HT1080 (cell line): Measurements from ENCODE around the gene PHAX. TPM values are rescaled to one million over a fixed set of nuclear protein-coding genes. Genes with fewer than 3 reads are reported as not detected.
"Not testable (repeated sequence)": the region's sequence is repeated elsewhere in the genome, so short reads cannot be mapped to it uniquely, and the experiment has no call there.

Experiments
- DNase-seq: peaks from one replicate; pipeline ENCODE4 v3.0.0-alpha.2; 2015; ENCODE audit warnings: low read depth
- polyA plus RNA-seq, 2 experiments: library from polyadenylated mRNA; depleted of rRNA; stranded (reverse); fragments of >200 nt; gene quantifications; 2 replicates each; pipeline ENCODE4 v1.2.3, GENCODE V29; 2015
- total RNA-seq: library from RNA; depleted of rRNA; stranded (reverse); fragments of >200 nt; shearing (Covaris generic); gene quantifications from 2 replicates; pipeline ENCODE4 v1.2.3, GENCODE V29; 2014; rRNA removed

PHAX gene
- total RNA-seq, result 52.8 and 60.4 TPM in 2 replicates
- polyA plus RNA-seq (2015; cell fraction: cytosol; rRNA removed), result 45.5 and 54.4 TPM in 2 replicates
- polyA plus RNA-seq (2015; cell fraction: nucleus; rRNA removed), result 30.8 and 33.6 TPM in 2 replicates

- peak; percentile 79 for DNase-seq
These were observed at the start of gene PHAX for GRCh38 chr5:126600631-126601511. Gene PHAX, plus strand, starts transcription at chr5:126600947. Its CDS starts 16 bp downstream, at chr5:126600963.

GRCh38 chr5:126552614-126553013, 48.1 kb upstream of the PHAX start:
- peak; percentile 22 for DNase-seq

GRCh38 chr5:126555101-126555500, 45.6 kb upstream of the PHAX start:
- DNase-seq, result not testable (repeated sequence)

GRCh38 chr5:126561908-126562307, 38.8 kb upstream of the PHAX start:
- no peak for DNase-seq

GRCh38 chr5:126562823-126563222, 37.9 kb upstream of the PHAX start:
- DNase-seq, result no peak

- DNase-seq, result no peak
These were observed 32.5 kb upstream of the PHAX start for GRCh38 chr5:126568206-126568755.

GRCh38 chr5:126575644-126576043, 25.1 kb upstream of the PHAX start:
- no peak for DNase-seq

- no peak for DNase-seq
These were observed 23.8 kb upstream of the PHAX start for GRCh38 chr5:126576974-126577373.

GRCh38 chr5:126577415-126577814, 23.3 kb upstream of the PHAX start:
- no peak for DNase-seq

GRCh38 chr5:126579716-126580115, 21.0 kb upstream of the PHAX start:
- DNase-seq, result no peak

- no peak for DNase-seq
These were observed 17.0 kb upstream of the PHAX start for GRCh38 chr5:126583761-126584160.

GRCh38 chr5:126587551-126588390, 13.0 kb upstream of the PHAX start:
- DNase-seq, result no peak

GRCh38 chr5:126589536-126590297, 11.0 kb upstream of the PHAX start:
- no peak for DNase-seq

- no peak for DNase-seq
These were observed 9.2 kb upstream of the PHAX start for GRCh38 chr5:126591549-126591948.

GRCh38 chr5:126594748-126595485, 5.8 kb upstream of the PHAX start, which contains the start of gene ALDH7A1:
Gene ALDH7A1, minus strand, starts transcription at chr5:126595219. Its CDS starts 21 bp downstream, at chr5:126595198.
- peak; percentile 94 for DNase-seq

- no peak for DNase-seq
These were observed 5.2 kb upstream of the PHAX start for GRCh38 chr5:126595486-126596083.

GRCh38 chr5:126597156-126597555, 3.6 kb upstream of the PHAX start:
- peak; percentile 67 for DNase-seq

- no peak for DNase-seq
These were observed 1.2 kb upstream of the PHAX start for GRCh38 chr5:126599499-126599898.

GRCh38 chr5:126599971-126600630, 646 bp upstream of the PHAX start:
- DNase-seq, result not testable (repeated sequence)
